ENCODE data around the gene IL27RA.
A peak's percentile ranks its signal among the peaks of the same experiment; 100 is the strongest.

The IL27RA gene

GRCh38 chr19:14089662-14090508, 58.3 kb downstream of the IL27RA start:
- peak; percentile 19 to 34 (median 27) for DNase-seq

GRCh38 chr19:14090509-14091080, 59.0 kb downstream of the IL27RA start, which contains the start of gene SAMD1:
Gene SAMD1, minus strand, starts transcription at chr19:14090751.
- peak; percentile 70 to 87 (median 76) for DNase-seq

- peak; percentile 49 to 71 (median 60) for DNase-seq
Measured at GRCh38 chr19:14091081-14091812, 59.7 kb downstream of the IL27RA start.

GRCh38 chr19:14091813-14092462, 60.4 kb downstream of the IL27RA start:
- DNase-seq = peak in 2 of 4 experiments; percentile 23 to 27

- no peak for DNase-seq
Measured at GRCh38 chr19:14093117-14093823, 61.7 kb downstream of the IL27RA start.

- no peak for DNase-seq
Measured at GRCh38 chr19:14094854-14095253, 63.3 kb downstream of the IL27RA start.

GRCh38 chr19:14096272-14096992, 64.9 kb downstream of the IL27RA start:
- no peak for DNase-seq

GRCh38 chr19:14097532-14098151, 66.1 kb downstream of the IL27RA start:
- no peak for DNase-seq

GRCh38 chr19:14101003-14101545, 69.5 kb downstream of the IL27RA start:
- no peak for DNase-seq

GRCh38 chr19:14102102-14102696, 70.6 kb downstream of the IL27RA start:
- DNase-seq = no peak

- no peak for DNase-seq
Measured at GRCh38 chr19:14102756-14103155, 71.2 kb downstream of the IL27RA start.
